Measurements from ENCODE around the gene PIK3R5.
A peak's percentile ranks its signal among the peaks of the same experiment; 100 is the strongest.

The PIK3R5 gene

GRCh38 chr17:8952191-8952590 lies 13.3 kb downstream of the PIK3R5 start:
- DNase-seq, result no peak

GRCh38 chr17:8951206-8951605 lies 14.3 kb downstream of the PIK3R5 start:
- no peak for DNase-seq

GRCh38 chr17:8949061-8949661 lies 16.3 kb downstream of the PIK3R5 start:
- DNase-seq, result no peak

DNA sequence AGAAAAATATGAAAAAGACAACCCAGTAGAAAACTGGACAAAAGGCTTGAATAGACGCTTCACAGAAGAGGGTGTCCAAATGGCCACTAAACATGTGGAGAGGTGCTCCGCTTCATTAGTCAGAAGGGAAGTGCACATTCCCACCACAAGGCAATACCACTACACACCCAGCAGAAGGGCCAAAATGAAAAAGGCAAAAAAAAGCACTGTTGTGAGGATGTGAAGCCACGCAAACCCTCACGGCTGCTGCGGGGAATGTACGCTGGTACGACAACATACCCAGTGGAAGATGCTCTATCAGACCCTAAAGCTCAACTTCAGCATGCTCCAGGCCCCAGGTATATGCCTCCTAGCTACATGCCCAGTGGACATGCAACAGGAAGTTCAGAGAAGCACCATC lies 17.0 kb downstream of the PIK3R5 start:
- DNase-seq, result no peak

- DNase-seq, result no peak
These were observed 18.3 kb downstream of the PIK3R5 start for GRCh38 chr17:8947201-8947600.

DNA sequence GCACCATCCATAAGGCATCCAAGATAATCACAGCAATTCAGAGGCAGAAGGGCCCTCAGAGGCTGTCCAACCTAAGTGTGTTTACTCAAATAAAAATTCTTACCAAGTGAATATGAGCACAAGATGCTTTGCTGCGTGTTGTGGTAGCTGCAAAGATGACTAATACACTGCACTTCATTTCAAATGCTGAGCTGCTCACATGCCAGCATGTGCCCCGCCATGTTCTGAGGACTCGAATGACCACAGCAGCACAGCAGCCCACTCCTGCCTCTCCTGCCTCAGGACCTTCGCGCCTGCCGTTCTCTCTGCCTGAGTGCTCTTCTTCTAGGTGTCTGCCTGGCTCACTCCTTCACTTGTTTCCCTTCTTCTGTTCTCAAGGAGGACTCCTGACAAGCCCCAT lies 19.0 kb downstream of the PIK3R5 start:
- DNase-seq, result no peak

DNA sequence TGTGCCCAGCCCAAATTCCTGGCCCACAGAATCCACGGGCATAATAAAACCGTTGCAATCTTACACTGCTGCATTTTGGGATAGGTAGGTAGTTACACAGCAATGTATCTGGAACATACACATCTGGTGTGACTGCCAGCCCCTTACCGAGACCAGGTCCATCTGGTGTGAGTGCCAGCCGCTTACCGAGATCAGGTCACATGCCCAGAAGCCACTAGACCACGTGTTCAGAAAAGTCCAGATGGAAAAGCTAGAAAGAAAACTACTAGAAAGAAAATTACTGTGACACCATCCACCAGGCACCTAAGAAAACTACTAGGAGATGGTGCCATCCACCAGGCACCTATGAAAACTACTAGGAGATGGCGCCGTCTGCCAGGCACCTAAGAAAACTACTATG lies 19.4 kb downstream of the PIK3R5 start:
- DNase-seq, result no peak

GRCh38 chr17:8944748-8945147 lies 20.8 kb downstream of the PIK3R5 start:
- DNase-seq, result no peak

GRCh38 chr17:8944083-8944482 lies 21.4 kb downstream of the PIK3R5 start:
- no peak for DNase-seq

GRCh38 chr17:8941980-8942622 lies 23.4 kb downstream of the PIK3R5 start:
- no peak for DNase-seq

DNA sequence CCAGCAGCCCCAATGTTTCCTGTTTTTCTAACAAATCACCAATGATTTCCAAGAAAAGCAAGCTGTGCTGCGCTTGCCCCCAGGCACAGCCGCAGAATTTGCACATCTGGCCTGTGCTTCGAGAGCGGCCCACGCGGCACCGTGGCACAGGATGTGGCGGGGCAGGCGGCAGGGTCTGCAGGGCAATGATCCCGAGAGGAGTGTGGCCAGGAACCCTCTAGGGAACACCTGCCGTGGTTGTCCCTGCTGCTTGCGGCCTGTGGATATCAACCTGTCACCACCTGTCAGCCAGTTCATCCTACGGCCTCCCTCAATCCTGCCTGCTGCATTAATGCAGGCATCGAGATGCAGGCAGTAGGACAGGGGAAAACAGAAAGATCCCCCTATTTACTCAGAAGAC lies 24.0 kb downstream of the PIK3R5 start:
- no peak for DNase-seq

- DNase-seq, result no peak
These were observed 24.5 kb downstream of the PIK3R5 start for GRCh38 chr17:8940866-8941471.

- DNase-seq, result no peak
These were observed 25.8 kb downstream of the PIK3R5 start for GRCh38 chr17:8939496-8940334.

DNA sequence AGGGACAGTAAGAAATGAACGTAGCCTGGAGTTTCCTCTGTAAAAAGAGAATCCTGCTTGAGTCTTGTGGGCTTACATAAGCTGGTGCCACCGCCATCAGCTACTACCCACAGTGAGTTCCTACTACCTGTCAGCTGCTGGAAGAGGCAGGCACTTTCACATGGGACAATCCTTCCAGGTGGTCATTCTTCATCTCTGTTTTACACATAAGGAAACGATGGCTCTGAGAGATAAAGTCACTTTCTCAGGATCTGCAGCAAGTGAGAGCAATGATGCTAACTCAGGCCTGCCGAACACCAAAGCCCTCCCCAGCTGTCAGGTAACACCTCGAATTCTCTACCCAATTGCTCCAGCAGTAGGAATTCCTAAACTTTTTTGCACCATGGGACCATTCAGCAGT lies 26.6 kb downstream of the PIK3R5 start:
- no peak for DNase-seq

GRCh38 chr17:8935191-8935590 lies 30.3 kb downstream of the PIK3R5 start:
- peak; percentile 50 for DNase-seq

DNA sequence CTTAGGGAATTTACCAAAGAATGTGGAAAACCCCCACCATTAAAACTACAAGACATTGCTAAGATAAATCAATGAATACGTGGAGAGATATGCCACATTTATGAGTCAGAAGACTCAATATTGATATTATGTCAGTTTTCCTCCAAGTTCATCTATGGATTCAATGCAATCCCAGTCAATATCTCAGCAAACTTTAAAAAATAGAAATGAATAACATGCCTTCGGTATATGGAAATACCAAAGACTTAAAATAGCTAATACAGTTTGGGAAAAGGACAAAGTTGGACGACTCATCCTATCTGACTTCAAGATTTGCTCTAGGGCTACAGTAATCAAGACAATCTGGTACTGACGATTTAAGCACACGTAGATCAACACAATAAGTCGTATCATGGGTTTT lies 31.2 kb downstream of the PIK3R5 start:
- DNase-seq, result no peak

DNA sequence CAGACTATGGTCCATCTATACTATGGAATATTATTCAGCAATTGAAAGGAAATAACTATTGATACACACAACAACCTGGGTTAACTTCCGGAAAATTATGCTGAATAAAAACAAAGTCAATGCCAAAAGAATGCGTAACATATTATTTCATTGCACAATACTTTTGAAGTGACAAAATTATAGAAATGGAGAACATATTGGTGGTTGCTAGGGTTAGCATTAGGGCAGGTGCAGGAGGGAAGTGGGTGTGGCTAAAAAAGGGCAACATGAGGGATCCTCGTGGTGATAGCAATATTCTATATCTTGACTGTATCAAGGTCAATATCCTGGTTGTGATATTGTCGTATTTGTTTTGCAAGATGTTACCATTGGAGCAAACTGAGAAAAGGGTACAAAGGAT lies 34.9 kb downstream of the PIK3R5 start:
- no peak for DNase-seq

DNA sequence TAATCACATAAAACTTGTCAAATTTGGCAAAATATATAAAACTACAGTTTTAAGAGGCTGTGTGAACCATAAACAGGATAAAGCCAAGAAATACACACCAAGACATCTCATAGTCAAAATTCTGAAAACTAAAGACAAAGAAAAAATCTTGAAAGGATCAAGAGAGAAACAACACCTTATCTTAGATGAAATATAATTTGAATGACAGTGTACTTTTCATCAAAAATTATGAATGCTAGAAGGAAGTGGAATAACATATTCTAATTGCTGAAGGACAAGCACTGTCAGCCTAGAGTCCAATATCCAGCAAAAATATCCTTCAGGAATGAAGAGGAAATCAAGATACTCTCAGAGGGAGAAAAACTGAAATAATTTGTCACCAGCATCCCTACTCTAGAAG lies 37.2 kb downstream of the PIK3R5 start:
- DNase-seq, result no peak

DNA sequence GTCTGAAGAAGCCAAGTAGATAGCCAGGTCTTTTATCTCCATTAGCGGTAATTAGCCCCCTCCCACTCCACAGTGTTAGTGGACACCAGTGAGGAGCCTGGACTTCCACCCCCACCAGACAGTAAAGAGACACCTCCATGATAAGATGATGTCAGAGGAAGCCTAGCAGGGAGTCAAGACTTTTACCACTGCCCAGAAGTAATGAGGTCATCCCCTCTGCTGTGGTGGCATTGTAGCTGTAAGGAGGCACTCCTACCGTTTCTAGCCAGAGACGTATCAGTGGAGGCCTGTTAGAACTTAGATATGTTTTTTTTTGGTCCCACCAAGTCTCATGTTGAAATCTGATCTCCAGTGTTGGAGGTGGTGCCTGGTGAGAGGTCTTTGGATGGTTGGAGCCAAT lies 38.1 kb downstream of the PIK3R5 start:
- DNase-seq, result no peak

DNA sequence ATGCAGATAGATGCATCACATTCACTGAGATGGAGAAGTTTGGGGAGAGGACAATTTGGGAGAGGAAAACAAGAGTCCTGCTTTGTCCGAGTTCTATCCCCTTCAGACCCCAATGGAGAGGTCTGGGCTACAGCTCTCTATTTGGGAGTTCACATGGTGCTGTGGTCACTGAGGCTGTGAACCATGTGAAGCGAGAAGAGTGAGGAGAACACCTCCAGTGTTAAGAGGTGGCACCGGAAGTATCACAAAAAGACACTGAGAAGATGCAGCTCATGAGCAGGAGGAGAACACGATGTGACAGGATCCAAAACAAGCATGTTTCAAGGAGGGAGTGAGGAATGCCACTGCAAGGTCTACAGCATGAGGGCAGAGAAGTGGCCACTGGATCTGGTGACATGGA lies 39.7 kb downstream of the PIK3R5 start:
- DNase-seq, result no peak

DNA sequence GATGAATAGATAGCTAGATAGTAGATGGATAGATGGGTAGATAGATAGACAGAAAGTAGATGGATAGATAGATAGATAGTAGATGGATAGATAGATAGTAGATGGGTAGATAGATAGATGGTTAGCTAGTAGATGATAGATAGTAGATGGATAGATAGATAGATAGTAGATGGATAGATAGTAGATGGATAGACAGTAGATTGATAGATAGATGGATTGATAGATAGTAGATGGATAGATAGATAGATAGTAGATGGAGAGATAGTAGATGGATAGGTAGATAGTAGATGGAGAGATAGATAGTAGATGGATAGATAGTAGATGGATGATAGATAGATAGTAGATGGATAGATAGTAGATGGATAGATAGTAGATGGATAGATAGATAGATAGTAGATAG lies 40.4 kb downstream of the PIK3R5 start:
- DNase-seq, result no peak

DNA sequence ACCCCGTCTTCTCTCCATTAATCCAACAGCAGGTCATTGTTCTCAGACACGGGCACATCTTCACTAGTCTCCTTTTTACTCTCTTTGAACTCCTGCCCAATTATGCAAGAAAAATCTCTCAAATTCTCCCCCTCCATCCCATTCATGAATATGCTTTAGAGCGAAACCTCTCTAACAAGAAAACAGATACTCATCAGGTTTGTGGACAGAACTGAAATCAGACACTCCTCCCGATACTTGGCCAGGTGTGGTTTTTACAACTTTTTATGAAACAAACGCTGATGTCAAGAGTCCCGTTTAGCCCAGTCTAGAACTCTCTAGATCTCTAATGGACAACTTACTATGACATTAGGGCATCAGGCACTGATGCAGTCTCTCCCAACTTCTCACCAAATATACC lies 40.9 kb downstream of the PIK3R5 start:
- no peak for DNase-seq

- DNase-seq, result no peak
These were observed 41.7 kb downstream of the PIK3R5 start for GRCh38 chr17:8923762-8924161.

DNA sequence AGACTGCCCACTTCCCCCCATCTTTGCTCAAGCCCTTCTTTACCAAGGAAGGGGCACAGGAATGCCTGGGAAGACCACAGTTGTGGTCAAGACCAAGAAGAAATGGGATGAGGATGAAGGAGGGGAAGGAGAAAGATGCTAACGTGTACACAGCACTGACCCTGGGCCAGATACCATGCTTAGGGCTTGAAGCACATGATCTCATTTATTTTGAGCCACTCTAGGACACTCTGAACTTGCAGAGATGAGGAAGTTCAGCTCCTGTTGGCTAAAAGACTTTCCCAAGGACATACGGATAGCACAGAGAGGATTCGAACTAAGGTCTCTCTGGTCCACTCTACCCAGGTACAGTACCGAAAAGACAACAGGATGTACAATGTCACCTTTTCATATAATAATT lies 42.6 kb downstream of the PIK3R5 start:
- no peak for DNase-seq

Data from NK-92 treated with Interleukin-12 subunit alpha and Interleukin-12 subunit beta, amount 100 ng/mL, for 24 hours (cell line).